GM18870 (cell line): ENCODE results near the gene ULK2.
"Not testable (repeated sequence)": the region's sequence is repeated elsewhere in the genome, so short reads cannot be mapped to it uniquely, and the experiment has no call there.

ENCODE experiments used
- ATAC-seq: cut with Tn5 transposase; IDR thresholded peaks from one replicate; pipeline ENCODE4 v1.9.1; 2021; ENCODE audit warnings: moderate library complexity; ENCODE audit not compliant: unreplicated experiment

Gene ULK2

DNA sequence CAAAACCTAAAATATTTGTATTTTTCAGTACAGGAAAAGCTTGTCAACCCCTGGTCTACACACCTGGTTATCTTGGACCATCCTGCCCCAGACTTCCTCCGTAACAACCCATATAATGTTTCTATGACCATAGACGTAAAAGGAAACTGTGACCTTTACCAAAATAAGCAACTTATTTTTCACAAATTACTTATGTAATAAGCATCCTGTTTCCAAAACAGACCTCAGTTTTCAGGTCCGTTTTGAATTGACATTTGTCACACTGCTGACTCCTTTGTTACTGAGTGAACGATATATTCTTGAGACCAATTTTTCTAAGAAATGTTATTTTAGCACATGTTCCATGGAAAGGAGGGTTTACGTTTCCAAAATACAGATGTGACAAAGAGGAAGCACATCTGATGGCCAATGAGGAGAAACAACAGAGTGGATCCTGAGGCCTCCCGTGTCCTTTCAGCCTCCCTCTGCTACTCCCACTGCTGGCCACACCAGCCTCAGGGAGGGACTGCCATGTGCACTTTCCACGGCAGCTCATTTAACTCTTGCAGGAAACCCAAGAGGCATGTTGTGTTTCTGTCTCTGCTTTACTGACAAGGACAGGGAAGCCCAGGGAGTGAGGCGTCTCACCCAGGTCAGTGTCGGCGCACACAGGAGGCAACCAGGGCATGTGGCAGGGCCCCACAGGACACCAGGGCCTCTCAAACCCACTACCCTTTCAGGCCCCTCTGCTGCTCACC lies 99.5 kb downstream of the ULK2 start:
- ATAC-seq, result no peak

GRCh38 chr17:19766421-19767270 lies 101.1 kb downstream of the ULK2 start:
- ATAC-seq, result no peak

- no peak for ATAC-seq
Measured at GRCh38 chr17:19766016-19766415, 101.7 kb downstream of the ULK2 start.

GRCh38 chr17:19763991-19764390 lies 103.7 kb downstream of the ULK2 start:
- ATAC-seq, result not testable (repeated sequence)

DNA sequence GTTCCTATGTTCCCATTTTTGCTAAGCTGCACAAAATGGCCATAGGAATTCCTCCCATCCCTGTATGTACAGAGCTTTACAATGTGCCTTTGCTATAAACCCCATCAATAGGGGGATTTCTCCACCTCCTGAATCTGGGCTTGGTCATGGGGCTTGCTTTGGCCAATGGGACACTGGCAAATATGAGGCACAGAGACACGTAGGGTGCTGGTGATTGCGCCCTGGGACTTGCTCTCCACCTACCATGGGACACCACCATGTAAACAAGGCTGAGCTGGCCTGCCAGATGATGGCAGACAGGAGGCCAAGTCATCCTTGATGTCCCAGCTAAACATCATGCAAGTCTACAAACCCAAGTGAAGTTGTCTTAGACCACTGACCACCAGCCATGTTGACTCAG lies 104.3 kb downstream of the ULK2 start:
- ATAC-seq, result no peak

- ATAC-seq, result no peak
Measured at GRCh38 chr17:19762515-19762961, 105.2 kb downstream of the ULK2 start.

GRCh38 chr17:19760746-19761145 lies 107.0 kb downstream of the ULK2 start:
- no peak for ATAC-seq

- ATAC-seq, result no peak
Measured at GRCh38 chr17:19759568-19760549, 107.9 kb downstream of the ULK2 start.

DNA sequence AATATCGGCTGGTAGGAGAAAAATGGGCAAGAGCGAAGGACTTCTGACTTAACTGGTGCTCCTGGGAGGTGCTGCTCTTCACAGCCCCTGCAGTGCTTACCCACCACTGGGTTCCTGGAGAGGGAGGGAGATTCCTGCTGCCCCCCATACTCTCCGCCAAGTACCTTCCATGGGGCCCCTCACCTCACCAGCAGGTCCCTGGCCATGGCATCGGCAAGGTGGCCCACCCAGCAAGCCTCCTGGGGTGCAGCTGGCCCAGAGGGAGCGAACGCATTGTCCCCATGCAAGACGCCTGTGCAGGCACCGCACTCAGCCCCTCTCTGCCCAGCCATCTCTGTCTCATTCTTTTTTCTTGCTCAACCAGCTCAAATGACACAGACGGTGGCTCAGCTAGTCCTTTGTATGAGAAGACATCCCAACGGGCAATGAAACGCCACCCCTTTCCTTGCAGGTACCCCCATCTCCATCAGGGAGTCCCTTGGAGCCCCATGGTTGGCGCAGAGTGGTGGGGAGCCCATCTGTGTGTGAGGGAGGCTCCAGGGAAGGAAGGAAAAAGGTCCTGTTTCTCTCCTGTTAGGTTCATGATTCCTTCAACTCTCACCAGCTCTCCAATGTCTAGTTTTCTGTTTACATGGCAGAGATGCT lies 110.1 kb downstream of the ULK2 start:
- no peak for ATAC-seq

- ATAC-seq, result no peak
Measured at GRCh38 chr17:19756546-19756945, 111.2 kb downstream of the ULK2 start.

- no peak for ATAC-seq
Measured at GRCh38 chr17:19755821-19756510, 111.8 kb downstream of the ULK2 start.

DNA sequence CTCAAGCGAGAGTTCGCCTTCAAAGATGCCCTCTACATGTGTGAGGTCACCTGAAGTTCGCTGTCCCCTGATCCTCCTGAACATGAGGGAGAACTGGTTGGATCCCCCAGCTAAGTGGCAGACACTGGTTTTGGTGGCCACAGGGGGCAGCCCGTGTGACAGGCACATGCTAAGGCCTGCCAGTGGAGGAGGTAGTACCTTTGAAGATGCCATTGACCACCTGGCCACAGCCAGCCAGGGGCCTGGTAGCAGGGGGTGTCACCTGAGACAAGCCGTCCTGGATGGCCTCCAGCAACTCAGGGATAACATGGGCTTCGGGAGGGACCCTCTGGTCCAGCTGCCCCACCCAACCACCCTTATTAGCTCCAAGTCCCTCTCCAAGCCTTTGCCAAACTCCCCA lies 112.3 kb downstream of the ULK2 start:
- ATAC-seq, result no peak

GRCh38 chr17:19753661-19754463 lies 113.9 kb downstream of the ULK2 start:
- no peak for ATAC-seq

DNA sequence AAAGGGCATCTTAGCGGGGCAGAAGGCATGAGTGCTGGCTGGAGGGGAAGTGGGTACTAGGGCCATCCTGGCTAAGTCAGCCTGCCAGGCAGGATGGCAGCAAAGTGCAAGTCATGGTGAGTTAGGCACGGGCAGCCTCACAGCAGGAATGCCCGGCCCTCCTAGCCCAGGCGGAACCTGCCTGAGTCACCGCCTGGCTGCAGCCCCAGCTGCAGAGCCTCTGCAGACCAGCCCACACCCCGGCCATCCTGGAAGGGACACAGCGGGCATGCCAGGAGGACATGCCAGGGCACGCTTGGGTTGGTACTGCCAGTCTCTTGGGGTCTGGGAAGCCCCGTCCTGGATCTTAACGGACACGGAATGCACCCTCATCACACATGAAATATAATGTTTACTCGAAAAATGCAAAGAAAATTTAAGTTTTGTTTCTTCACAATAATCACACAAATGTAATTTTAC lies 114.7 kb downstream of the ULK2 start:
- no peak for ATAC-seq

DNA sequence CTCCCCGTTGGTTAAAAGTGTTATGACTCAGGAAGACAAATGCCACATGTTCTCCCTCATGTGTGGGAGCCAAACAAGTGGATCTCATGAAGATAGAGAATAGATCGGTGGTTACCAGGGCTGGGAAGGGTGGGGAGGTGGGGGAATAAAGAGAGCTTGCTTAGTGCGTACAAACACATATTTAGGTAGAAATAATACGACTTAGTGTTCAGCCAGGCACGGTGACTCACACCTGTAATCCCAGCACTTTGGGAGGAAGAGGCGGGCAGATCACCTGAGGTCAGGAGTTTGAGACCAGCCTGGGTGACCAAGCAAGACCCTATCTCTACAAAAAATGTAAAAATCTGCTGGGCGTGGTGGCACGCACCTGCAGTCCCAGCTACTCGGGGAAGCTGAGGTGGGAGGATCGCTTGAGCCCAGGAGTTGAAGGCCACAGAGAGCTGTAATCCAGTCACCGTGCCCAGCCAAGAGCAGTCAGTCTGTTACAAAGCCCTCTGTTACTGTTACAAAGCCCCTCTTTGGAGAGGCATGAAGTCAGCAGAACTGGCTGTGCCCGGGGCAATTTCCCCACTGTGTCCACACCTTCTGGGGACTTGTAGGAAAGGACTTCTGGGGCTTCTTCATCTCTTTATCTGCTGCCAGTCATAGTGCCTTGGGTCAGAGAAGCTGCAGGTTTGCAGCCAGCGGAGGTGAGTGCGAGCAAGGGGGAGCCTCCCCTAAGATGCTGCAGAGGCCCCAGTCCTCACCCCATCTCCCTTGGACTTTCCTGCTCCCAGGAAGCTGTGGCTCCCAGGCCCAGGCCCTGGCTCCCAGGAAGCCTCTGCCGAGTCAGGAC lies 115.3 kb downstream of the ULK2 start:
- no peak for ATAC-seq

- ATAC-seq, result no peak
Measured at GRCh38 chr17:19750835-19751234, 116.9 kb downstream of the ULK2 start.

GRCh38 chr17:19750020-19750572 lies 117.6 kb downstream of the ULK2 start:
- no peak for ATAC-seq

DNA sequence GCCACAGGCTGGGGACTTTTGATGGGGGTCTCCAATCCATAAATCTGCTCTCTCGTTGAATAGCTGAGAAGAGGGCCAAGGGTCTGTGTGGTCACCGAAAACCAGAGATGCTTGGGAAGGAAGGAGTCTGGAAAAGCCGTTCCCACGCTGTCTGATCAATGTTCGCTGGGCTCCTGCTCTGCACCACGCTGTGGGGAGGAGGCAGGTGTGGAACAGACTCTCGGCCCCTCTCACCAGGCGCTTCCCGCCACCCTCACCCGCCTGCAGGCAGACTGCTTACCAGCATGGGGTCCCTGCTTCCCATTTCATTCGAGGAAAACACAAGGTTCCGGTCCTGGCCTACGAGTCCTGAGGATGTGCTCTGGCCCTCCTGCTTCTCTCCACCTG lies 118.9 kb downstream of the ULK2 start:
- no peak for ATAC-seq
